HL-60 (cell line): ENCODE results near the gene ZNF827.

ENCODE experiments used
- DNase-seq, 2 experiments: peaks; one replicate each; pipeline ENCODE4 v3.0.0-alpha.2; 2010 to 2020; ENCODE audit warnings: low read depth in 1 of 2, low spot score in 1 of 2
- H3K27ac ChIP-seq: fragments of 250-450 bp; sonication (Bioruptor Pico); replicated peaks from 2 replicates; pipeline ENCODE4 v1.5.1; 2020; ENCODE audit warnings: mild to moderate bottlenecking, moderate library complexity
- H3K27me3 ChIP-seq: fragments of 250-450 bp; sonication (Bioruptor Pico); 2 replicates; pipeline ENCODE4 v1.5.1; 2021; ENCODE audit warnings: mild to moderate bottlenecking, moderate library complexity; ENCODE audit not compliant: insufficient read depth, poor library complexity, severe bottlenecking
- H3K4me3 ChIP-seq: replicated peaks from 2 replicates; pipeline ENCODE4 v1.5.1; 2011; ENCODE audit warnings: mild to moderate bottlenecking, control low read depth, low read length; ENCODE audit not compliant: insufficient read depth
- CTCF ChIP-seq: IDR thresholded peaks from one replicate; pipeline ENCODE4 v1.5.1; 2011; ENCODE audit warnings: low read length, control low read depth, inconsistent platforms; ENCODE audit not compliant: insufficient read depth
- GABPA ChIP-seq: IDR thresholded peaks from 2 replicates; pipeline ENCODE4 v1.6.1; 2012; ENCODE audit warnings: low read depth
- POLR2AphosphoS5 ChIP-seq: IDR thresholded peaks from 2 replicates; pipeline ENCODE4 v1.6.1; 2012; ENCODE audit warnings: low read depth
- REST ChIP-seq: IDR thresholded peaks from 2 replicates; pipeline ENCODE4 v1.6.1; 2012; ENCODE audit warnings: low read depth; ENCODE audit not compliant: insufficient replicate concordance
- SPI1 ChIP-seq: IDR thresholded peaks from 2 replicates; pipeline ENCODE4 v1.6.1; 2012; ENCODE audit warnings: low read depth, mild to moderate bottlenecking, borderline replicate concordance

Gene ZNF827

GRCh38 chr4:145827885-145828284 is 110.7 kb downstream of the ZNF827 start:
- no peak for DNase-seq
- H3K27me3 ChIP-seq = no peaks in the 10 kb centered on the region
- TF ChIP-seq REST (no peak), SPI1 (no peak), POLR2AphosphoS5 (no peak), CTCF (no peak), GABPA (no peak)

GRCh38 chr4:145825255-145825654 is 113.4 kb downstream of the ZNF827 start:
- H3K27me3 ChIP-seq = no peaks in the 10 kb centered on the region
- DNase-seq = no peak
- no peak overlapping the region for H3K4me3 ChIP-seq
- no peak overlapping the region for H3K27ac ChIP-seq
- TF ChIP-seq POLR2AphosphoS5 = no peak
- no peak for TF ChIP-seq REST
- TF ChIP-seq CTCF = no peak
- no peak for TF ChIP-seq GABPA
- TF ChIP-seq SPI1 = no peak

More at GRCh38 chr4:145827885-145828284, 110.7 kb downstream of the ZNF827 start:
- H3K4me3 ChIP-seq = no peak overlapping the region
- no peak overlapping the region for H3K27ac ChIP-seq

GRCh38 chr4:145824463-145824862 is 114.2 kb downstream of the ZNF827 start:
- TF ChIP-seq GABPA (no peak), REST (no peak), POLR2AphosphoS5 (no peak)
- Histone ChIP-seq H3K27me3 (no peaks in the 10 kb centered on the region), H3K27ac (no peak overlapping the region), H3K4me3 (no peak overlapping the region)
- DNase-seq = no peak
